ENCODE data around the gene FUT7.
A peak's percentile ranks its signal among the peaks of the same experiment; 100 is the strongest.
"Not testable (repeated sequence)": the region's sequence is repeated elsewhere in the genome, so short reads cannot be mapped to it uniquely, and the experiment has no call there.

Gene FUT7

DNA sequence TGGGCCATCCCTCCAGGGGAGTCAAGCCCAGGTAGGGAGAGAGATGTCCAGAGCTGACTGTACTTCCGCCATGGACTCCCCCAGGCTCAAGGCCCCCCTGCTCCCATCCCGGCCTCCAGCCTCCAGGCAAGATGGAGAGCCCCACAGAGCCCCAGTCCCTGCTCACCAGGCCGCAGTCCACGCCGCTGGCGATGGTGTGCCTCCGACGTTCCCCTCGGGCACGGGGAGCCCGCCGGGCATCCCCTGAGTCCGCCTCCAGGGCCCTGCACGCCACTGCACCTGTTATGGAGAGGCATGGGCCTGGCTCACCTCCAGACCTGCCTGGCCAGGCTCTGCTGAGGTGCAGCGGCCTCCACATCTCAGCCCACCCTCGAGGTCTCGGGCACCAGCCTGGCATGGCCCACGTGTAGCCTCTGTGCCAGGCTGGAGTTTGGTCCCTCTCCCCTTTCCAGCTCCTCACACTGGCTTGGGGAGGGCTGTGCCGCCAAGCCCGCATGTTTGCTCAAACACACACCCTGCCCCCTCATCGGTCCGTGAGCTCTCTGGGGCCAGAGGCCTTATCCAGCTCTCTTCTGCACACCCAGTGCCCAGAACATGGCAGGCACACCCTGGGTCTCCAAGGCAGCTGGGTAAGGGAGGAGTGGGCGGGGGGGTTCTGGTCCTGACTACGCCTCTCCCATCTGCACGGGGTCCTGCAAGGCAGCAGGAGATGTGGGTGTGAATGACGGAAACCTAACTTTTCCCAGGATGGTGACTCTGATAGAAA lies 34.4 kb upstream of the FUT7 start:
- no peak for DNase-seq

DNA sequence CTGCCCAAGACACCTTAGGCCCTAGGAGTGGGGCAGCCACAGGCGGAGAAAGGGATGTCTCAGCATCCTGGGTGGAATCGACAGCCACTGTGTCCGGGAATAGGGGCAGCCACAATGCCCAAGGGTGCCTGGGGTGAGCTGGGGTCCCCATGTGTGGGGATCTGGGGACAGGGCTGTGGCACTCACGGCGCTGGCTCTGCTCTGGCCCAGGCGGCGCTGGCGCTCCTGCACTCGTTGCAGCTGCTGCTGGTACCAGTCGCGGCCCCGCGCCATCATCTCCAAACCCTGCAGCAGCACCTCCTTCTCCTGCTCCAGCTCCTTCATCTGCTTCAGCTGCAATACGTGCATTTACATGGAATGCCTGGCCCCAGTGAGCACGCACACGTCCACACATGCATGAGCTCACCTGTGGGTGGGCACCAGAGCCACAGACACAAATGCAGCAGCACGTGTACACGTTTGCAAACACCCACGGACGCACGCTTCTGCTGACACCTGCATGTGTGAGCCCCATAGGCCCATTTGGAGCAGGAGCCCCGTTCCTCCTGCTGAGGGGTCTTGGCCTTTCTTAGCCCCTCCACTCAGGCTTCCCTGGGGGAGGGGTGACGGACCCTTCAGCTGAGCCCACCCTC lies 33.6 kb upstream of the FUT7 start:
- no peak for DNase-seq

DNA sequence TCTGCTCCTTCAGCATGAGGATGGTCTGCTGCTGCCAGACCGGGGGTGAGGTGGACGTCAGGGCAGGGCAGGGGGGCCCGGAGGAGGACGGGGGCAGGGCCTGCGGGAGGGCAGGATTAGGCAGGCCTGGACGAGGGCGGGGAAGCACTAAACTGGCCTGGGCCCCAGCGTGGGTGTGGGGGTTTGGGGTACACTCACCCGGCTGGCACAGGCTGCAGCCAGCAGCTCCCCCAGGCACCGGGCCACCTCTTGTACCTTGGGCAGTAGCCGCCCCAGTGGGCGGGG lies 32.9 kb upstream of the FUT7 start:
- no peak for DNase-seq

DNA sequence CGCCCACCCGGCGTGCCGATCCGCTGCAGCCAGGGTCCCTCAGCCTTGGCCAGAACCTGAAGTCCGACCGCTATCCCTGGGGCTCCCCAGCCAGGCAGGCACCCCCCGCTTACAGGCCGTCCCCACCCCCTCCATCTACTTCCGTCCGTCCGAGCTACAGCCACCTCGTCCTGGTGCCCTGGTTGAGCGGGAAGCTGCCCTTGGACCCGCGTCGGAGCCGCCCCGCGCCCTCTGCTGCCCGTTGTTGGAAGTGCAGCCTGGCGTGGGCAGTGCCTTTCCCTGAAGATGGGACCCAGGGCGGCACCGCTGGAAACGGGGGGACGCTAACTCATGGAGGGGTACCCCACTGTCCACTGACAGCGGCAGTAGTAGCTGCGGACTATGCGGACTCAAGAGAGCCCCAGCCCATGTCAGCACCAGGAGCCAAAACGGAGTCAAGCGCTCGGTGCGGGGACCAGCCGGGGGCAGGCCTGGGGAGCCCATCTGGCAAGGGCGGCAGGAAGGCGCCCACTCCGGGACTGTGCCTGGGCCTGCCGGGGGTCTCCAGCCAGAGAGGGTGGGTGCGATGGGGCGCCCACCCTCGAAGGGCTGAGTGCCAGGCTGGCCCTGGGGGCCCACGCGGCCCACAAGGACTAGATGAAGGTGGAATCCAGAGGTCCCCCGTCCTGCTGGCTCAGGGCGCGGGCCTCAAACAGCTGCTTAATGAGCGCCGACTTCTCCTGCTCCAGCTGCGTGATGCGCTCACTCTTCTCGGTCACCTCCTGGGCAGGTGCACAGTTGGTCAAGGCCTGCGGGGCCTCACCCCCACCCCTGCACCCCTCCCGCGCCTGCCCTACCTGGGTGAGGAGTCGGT lies 32.4 kb upstream of the FUT7 start:
- DNase-seq = no peak

DNA sequence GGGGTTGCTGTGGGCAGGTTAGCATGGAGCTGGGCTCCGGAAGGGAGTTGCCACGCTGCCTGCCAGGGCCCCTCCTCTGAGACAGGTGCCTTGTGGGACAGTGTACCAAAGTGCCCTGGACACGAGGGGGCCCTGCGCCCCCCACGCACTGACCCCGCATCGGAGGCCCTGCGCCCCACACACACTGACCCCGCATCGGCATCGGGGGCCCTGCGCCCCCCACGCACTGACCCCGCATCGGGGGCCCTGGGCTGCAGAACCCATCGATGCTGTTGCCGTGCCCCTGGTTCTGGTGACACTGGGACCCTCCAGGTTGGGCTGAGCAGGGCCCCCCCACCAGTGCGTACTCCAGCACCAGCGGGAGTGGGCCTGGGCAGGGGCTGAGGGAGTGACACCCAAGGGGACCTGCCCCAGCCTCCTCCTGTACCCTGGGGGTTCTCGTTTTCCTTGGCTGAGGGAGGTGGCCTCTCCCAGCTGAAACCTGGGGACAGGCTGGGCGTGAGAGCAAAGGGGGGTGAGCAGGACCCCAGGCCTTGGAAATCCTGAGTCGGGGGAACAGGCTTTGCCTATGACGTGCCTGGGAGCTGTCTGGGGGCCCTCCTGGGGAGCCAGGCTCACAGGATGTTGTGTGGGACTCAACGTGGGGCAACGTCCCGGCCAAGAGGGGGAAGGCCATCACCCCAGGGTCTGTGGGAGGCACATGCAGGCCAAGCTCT lies 31.6 kb upstream of the FUT7 start:
- no peak for DNase-seq

DNA sequence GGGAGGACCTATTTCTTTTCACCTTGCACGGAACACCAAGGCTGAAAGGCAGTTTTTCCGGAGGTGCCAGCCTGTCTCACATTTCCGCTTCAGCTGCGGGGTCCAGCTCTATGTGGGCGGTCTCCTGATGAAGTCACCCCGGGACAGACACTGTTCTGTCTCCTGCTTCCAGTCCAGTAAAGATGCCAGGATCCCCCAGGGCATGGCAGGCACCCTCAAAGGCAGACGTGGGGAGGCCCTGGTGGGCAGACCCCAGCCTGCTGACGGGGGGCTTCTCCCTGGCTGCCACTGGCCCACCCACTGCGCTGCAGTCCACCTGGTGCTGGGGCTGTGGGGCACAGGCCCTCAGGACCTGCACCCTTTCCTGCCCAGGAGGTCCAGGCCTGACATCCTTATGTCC lies 30.9 kb upstream of the FUT7 start:
- DNase-seq = not testable (repeated sequence)

DNA sequence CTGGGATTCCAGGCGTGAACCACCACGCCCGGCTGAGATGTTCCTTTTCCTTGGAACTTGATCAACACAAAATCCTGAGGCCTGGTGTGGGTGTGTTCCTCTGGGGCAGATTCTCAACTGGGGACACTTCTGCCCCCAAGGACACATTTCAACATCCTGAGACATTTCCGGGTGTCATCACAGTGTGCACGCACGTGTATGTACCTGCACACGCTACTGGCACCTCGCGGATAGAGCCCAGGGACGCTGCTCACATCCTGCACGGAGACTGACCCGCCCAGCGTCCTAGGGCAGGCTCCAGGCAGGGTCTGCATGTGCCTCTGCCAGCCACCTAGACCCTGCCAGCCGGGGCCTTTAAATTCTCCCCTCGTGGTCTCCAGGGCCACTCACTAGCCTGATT lies 30.5 kb upstream of the FUT7 start:
- no peak for DNase-seq

DNA sequence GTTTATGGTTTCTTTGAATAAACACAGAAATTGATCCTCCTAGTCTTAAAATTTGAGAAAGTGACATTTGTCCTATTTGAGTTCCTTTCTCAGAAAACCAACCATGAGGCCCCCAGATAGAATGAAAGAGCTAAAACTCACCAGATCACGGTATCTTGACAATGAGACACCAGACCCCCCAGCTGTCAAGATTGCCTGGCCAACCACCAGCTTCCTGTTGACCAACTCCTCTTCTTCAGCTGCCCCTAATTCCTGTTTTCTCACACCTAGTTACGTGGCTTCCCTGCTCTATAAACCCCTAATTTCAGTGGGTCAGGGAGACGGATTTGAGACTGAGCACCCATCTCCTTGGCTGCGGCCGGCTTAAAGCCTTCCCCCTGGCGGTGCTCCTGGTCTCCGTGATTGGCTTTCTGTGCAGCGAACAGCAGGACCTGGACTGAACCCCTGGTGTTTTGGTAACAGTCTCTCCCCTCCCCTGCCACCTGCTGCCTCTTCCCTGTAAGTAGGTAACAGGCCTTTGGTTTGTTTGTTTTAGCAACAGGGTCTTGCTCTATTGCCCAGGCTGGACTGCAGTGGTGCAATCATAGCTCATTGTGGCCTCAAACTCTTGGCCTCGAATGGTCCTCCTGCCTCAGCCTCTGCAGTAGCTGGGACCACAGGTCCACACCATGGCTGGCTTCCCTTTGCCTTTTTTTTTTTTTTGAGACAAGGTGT lies 26.8 kb upstream of the FUT7 start:
- DNase-seq = peak; percentile 62

DNA sequence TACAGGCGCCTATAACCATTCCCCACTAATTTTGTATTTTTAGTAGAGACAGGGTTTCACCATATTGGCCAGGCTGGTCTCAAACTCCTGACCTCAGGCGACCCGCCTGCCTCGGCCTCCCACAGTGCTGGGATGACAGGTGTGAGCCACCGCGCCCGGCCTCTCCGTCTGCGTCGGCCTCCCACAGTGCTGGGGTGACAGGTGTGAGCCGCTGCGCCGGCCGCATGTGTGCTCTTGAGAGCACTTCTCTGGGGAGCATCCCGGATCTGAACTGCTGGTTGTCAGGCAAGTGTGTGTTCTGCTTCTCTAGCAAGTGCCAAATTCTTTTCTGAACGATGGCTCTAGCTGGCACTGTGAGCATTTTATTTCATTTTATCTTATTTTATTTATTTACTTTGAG lies 25.7 kb upstream of the FUT7 start:
- peak; percentile 63 for DNase-seq

DNA sequence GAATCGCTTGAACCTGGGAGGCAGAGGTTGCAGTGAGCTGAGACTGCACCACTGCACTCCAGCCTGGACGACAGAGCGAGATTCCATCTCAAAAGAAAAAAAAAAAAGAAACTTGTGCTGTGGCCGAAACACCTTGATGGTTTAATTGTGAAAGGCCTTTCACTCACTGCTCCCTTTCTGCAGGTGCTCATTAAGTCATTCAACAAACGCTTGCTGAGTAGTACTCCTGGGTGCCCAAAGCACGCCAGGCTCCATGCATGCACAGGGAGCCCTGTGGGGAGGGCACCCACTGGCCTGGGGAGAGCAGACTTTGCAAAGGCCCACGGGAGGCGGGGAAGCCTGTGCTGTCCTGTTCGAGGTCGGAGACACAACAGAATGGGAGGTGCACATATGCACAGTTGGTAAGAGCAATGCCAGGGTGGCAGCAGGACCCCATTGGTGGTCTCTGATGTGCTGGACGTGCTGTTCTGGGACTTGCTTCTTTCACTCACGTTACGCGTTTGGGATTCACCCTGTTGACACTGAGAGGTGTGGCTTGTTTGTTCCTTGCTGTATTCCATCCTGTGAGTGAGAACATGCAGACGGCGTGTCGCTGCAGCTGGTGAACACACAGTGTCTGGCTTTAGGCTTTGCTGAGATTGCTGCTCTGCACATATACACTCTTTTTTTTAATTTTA lies 25.0 kb upstream of the FUT7 start:
- DNase-seq = no peak

DNA sequence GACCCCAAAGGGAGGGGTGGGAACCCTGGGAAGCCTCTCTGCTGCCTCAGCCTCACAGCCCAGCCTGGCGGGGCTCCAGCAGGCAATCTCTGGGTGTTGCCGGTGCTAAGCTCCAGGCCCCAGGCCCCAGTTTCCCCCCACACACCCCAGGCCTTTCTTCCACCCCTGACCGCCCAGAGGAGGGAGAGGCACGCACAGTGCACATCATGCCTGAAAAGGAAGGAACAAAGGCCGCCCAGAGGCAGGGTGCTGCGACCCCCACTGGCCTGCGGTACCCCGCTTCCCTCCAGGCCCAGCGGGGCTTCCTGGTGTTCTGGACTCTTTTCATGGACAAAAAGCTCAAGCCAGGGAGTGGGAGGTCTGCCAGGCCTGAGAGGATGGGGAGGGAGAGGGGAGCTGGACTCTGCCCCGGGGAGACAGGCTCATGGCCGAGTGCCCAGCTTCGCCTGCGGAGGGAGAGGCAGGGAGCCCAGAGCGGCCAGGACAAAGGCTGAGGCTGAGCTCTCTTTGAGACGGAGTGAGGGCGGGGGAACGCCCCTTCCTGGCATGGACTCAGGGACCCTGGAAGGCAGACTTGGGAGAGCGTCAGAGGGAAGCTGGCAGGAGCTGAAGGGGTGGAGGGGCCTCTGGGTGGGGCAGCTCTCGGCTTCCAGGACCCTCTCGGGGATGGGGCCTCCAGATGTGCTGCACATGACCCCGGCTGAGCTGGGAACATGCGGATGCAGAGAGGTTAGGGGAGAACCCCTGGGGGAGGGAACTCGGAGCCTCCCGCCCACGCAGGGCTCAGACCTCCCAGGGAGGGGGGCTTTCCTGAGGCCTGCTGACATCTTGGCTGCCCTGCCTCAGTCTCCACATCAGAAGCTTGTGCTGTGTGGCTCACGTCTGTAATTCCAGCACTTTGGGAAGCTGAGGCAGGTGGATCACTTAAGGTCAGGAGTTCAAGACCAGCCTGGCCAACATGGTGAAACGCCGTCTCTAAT lies 23.8 kb upstream of the FUT7 start:
- peak; percentile 90 for DNase-seq

DNA sequence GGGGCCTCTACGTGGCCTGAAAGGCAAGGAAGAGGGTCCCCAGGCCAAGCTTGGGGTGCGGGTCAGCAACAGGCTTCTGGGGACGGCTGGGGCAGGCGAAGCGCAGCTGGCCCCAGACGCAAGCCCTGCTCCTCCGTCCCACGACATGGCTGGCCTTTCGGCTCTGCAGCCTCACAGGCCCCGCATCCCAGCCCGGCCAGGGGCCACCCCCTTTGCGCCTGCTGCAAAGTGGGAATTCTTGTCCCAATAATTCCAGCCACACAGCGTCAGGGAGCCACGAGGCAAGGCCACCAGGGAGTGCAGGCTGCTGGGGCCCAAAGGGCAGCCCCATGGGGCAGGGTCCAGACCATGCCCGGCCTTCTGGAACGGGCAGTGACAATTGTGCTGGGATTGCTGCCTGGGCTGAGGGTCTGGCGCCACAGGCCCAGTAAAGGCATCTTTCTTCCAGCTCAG lies 23.1 kb upstream of the FUT7 start:
- no peak for DNase-seq

DNA sequence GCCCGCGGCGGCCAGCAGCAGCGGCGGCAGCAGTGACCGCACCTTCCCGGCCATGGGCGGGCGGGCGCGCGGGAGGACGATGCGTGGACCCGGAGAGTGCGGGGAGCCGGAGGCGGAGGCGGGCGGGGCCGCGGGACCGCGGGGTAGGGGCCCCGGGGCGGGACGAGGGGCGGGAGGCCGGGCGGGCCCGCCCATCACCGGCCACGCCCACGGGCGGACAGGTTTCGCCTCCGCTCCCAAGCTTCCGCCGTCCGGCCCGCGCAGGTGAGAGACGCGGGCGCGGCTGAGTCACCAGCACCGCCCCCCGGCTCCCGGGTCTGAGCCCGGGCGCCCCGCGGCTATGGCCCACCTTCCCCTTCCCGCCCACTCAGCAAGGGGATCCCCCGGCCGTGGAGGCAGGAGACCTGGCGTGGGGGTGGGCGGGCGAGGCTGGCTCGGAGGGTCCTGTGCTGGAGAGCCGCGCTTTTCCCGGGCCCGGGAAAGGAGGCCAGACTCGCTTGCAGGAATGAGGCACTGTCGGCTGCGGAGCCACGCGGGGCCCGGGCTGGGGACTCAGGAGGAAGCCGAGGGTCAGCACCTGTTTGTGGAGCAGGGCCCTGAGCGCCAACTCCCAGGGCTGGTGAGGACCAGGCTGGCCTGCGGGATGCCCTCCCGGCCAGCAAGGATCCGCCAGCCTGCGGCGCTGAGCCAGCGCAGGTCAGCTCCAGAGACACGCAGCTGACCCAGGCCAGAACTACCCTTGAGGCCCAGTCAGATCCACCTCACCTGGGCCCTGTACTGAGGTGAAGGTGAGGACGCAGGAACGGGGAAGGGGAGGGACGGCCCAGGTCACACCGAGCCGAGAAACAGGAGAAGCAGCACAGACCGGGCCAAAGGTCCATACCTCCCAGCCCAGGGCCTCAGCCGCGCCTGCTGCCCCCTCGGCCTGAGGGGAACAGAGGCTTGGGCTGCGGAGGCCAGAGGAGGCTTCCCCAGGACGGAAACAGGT lies 22.4 kb upstream of the FUT7 start, which contains the start of gene ENTPD2:
TSS of gene ENTPD2 (minus strand) at position 118 of the 988 bp plus-strand sequence. CDS start at position 54, 64 bp downstream.
- peak; percentile 47 for DNase-seq

DNA sequence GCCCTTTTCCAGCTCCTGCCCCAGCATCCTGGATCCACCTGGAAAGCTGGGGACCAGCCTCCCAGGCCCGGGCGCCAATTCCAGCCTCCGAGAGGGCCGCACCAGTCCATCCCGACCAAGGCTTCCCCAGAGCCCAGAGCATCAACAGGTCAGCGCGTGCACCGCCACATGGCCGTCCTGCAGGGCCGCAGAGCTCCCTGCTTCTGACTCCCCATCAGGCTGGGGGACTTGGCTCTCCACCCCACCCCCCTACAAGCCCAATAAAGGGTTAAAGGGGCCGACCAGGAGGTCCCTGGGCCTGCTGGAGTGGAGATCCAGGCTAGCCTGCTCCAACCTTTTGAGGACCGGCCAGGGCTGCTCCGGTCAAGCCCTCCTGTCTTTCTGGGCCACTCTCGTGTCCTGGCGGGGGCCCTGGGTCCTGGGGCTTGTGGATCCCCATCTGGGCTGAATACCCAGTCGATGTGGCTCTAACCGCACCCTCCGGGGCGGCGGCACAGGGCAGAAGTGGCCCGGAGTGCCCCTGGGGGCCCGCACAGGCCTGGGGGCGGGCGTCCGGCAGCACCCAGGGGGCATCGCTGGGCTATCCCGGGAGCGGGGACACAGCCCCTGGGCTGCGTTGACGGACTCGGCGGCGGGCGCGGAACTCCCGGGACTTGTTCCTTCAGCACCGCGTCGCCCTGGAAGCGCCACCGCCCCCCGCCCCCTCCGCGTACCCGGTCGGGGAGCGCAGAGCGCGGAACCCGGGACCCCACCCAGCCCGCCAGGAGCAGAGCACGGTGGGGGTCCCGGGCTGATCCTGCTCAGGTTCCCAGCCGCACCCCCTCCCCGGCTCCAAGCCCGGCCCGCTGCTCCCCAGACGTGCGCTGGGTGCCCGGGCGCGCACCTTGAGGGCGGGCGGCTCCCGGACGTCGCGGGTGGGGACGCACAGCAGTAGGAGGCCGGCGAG lies 21.4 kb upstream of the FUT7 start:
- no peak for DNase-seq

DNA sequence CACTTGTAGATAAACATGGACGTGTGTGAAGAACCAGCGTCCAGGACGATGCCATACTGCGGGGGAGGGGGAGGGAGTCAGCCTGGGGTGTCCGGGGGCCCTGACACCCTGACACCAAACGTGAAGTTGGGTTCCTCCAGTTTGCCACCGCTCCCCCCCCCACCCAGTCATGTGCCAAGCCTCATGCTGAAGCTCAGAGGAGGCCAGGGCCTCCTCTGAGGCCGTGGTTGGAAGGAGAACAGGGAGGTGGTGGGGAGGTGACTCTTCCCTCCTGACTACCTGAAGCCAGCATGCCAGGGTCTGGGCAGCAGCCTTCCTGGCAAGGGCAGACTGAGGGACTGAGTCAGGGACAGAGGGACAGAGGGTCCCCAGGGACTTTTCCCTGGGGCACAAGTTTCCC lies 20.4 kb upstream of the FUT7 start:
- DNase-seq = no peak

DNA sequence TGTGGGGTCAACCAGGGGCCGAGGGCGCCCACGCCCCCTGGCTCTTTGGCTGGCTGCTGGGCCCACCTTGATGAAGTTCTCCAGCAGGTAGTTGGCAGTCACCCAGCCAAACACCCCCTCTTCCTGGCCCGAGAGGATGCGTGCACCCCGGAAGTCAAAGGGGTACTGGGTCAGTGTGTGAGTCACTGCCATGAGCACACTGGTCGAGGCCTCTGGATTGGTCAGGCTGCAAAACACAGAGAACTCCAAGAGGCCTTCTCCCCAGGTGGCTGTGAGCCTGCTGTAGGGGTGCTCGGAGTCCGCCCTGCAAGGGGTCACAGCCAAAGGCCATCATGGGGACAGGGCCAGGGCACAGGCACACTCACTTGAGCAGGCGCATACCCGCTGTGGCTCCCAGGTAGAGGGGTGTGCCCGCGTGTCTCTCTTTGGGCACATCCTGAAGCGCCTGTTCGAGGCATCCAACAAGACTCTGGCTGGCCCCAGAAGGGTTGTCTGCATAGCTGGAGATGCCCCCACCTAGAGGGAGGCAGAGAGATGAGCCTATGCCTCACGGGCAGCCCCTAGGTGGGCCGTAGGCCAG lies 19.3 kb upstream of the FUT7 start:
- no peak for DNase-seq

DNA sequence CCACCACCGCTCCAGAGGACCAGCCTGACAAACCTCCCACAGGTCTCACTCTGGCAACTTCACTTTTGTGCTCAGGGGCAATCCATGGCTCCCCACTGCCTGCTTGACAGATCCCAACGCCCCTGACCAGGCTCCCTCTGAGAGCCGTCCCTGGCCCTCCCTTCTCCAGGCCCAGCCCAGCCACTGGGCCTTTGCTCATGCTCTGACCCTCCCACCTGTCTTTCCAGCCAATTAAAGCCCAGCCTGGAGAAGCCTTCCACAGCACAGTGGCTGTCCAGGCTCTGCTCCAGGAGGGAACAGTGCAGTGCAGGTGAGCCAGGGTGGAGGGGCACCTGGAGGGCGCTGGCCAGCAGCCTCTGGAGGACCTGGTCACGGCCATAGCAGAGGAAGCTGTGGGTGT lies 18.7 kb upstream of the FUT7 start:
- no peak for DNase-seq

All from COR-L47 (cell line).